Keratinocyte (primary cell): Measurements from ENCODE around the gene APOC1. TPM values are rescaled to one million over a fixed set of nuclear protein-coding genes. Genes with fewer than 3 reads are reported as not detected.
"Not testable (repeated sequence)": the region's sequence is repeated elsewhere in the genome, so short reads cannot be mapped to it uniquely, and the experiment has no call there.

Experiments
- DNase-seq: peaks from one replicate; pipeline ENCODE4 v3.0.0-alpha.2; 2011; ENCODE audit warnings: low read depth, missing footprints, low spot score
- FAIRE-seq: peaks from 2 replicates; lab custom pipeline; 2011; peaks lifted over from hg19 to GRCh38; lab: Jason Lieb, UNC
- H2AFZ ChIP-seq: 2 replicates; pipeline ENCODE4 v1.6.0; 2012; ENCODE audit warnings: low read length, control low read depth, inconsistent platforms; ENCODE audit not compliant: control insufficient read depth
- H3K27ac ChIP-seq: 2 replicates; pipeline ENCODE4 v1.5.1; 2011; ENCODE audit warnings: low read length; ENCODE audit not compliant: control insufficient read depth, insufficient read depth
- H3K27me3 ChIP-seq: 3 replicates; pipeline ENCODE4 v1.6.0; 2011; ENCODE audit warnings: low read length; ENCODE audit not compliant: control insufficient read depth, insufficient read depth; ENCODE audit errors: extremely low read depth
- H3K36me3 ChIP-seq, 2 experiments: 2 replicates in 1 of 2; 3 replicates in 1 of 2; pipeline ENCODE4 v1.5.1; 2011; ENCODE audit warnings: low read length in 2 of 2, mild to moderate bottlenecking in 1 of 2; ENCODE audit not compliant: control insufficient read depth in 2 of 2, insufficient read depth in 2 of 2; ENCODE audit errors: extremely low read depth in 1 of 2
- H3K4me1 ChIP-seq: 3 replicates; pipeline ENCODE4 v1.5.1; 2011; ENCODE audit warnings: low read length; ENCODE audit not compliant: control insufficient read depth, insufficient read depth; ENCODE audit errors: extremely low read depth
- H3K4me2 ChIP-seq: 3 replicates; pipeline ENCODE4 v1.6.0; 2011; ENCODE audit warnings: low read depth, low read length; ENCODE audit not compliant: control insufficient read depth, insufficient read depth; ENCODE audit errors: extremely low read depth
- H3K4me3 ChIP-seq, 3 experiments: fragments of 200-600 bp in 1 of 3; sonication (generic) in 1 of 3; 2 replicates in 2 of 3; 3 replicates in 1 of 3; pipeline ENCODE4 v1.5.1; 2011 to 2016; ENCODE audit warnings: low read length in 3 of 3, mild to moderate bottlenecking in 3 of 3, control low read depth in 2 of 3, inconsistent platforms in 1 of 3, low read depth in 1 of 3, mixed read lengths in 1 of 3, mixed run types in 1 of 3, moderate library complexity in 1 of 3; ENCODE audit not compliant: control insufficient read depth in 2 of 3, insufficient read depth in 2 of 3; ENCODE audit errors: extremely low read depth in 1 of 3
- H3K79me2 ChIP-seq: 2 replicates; pipeline ENCODE4 v1.6.0; 2012; ENCODE audit warnings: low read length; ENCODE audit not compliant: control insufficient read depth, insufficient read depth
- H3K9ac ChIP-seq: 3 replicates; pipeline ENCODE4 v1.6.0; 2011; ENCODE audit warnings: low read length; ENCODE audit not compliant: control insufficient read depth, insufficient read depth; ENCODE audit errors: extremely low read depth
- H3K9me1 ChIP-seq: 3 replicates; pipeline ENCODE4 v1.6.0; 2011; ENCODE audit warnings: low read length; ENCODE audit not compliant: control insufficient read depth, insufficient read depth; ENCODE audit errors: extremely low read depth
- H3K9me3 ChIP-seq: 2 replicates; pipeline ENCODE4 v1.5.1; 2012; ENCODE audit warnings: low read depth, low read length; ENCODE audit not compliant: control insufficient read depth
- H4K20me1 ChIP-seq: 3 replicates; pipeline ENCODE4 v1.6.0; 2011; ENCODE audit warnings: low read length; ENCODE audit not compliant: control insufficient read depth, insufficient read depth; ENCODE audit errors: extremely low read depth
- CTCF ChIP-seq, 3 experiments: IDR thresholded peaks in 1 of 3; conservative IDR thresholded peaks in 1 of 3; optimal IDR thresholded peaks in 1 of 3; 2 replicates in 2 of 3; 3 replicates in 1 of 3; pipeline versions ENCODE3 to v1.5.1; 2011; ENCODE audit warnings: low read length in 3 of 3, mild to moderate bottlenecking in 3 of 3, moderate library complexity in 2 of 3, control low read depth in 1 of 3, inconsistent platforms in 1 of 3; ENCODE audit not compliant: insufficient read depth in 2 of 3; ENCODE audit errors: extremely low read depth in 1 of 3
- EZH2 ChIP-seq: IDR thresholded peaks from one replicate; pipeline ENCODE4 v1.6.1; 2012; ENCODE audit warnings: inconsistent platforms, mild to moderate bottlenecking, low read length, moderate library complexity
- dilution Hi-C: fragments of 300-500 bp; cut with MboI; formaldehyde crosslinking; loops from one replicate; pipeline ENCODE4 v1.7.0; 2020; ENCODE audit warnings: low sequenced_read_pairs; ENCODE audit not compliant: extremely low pct_ligation_motif_present
- polyA plus RNA-seq, 5 experiments: library from polyadenylated mRNA; depleted of rRNA in 3 of 5; stranded (reverse) in 3 of 5; stranded (forward) in 1 of 5; unstranded in 1 of 5; fragments of >200 nt; gene quantifications; 1 replicate in 1 of 5; 2 replicates in 3 of 5; 3 replicates in 1 of 5; pipeline versions ENCODE4 v1.2.1 to v1.2.3, GENCODE V29; 2011 to 2012; ENCODE audit warnings: missing spikeins in 2 of 5, low read depth in 1 of 5, low replicate concordance in 1 of 5

APOC1 gene
- polyA plus RNA-seq, 1 donor (not counting 4 experiments of a cell fraction or from before 2014, with no cell fraction given): 0.79 TPM

- Histone ChIP-seq H3K9me1 (no peaks in the 10 kb centered on the region), H3K9me3 (no peaks in the 10 kb centered on the region), H3K4me3 (no peak overlapping the region), H3K4me1 (no peaks in the 10 kb centered on the region), H3K27ac (no peak overlapping the region), H3K36me3 (peaks cover 13 to 17% of the 10 kb centered on the region in 2 experiments), H4K20me1 (no peaks in the 10 kb centered on the region), H3K4me2 (no peak overlapping the region), H3K27me3 (no peaks in the 10 kb centered on the region), H3K79me2 (no peaks in the 10 kb centered on the region), H2AFZ (no peak overlapping the region), H3K9ac (no peak overlapping the region)
- no peak for DNase-seq
- no peak for TF ChIP-seq CTCF (optimal IDR thresholded peaks at IDR 0.05 in 1 of 3, IDR thresholded peaks at IDR 0.05 in 1 of 3, conservative IDR thresholded peaks at IDR 0.05 in 1 of 3; ENCODE audit: extremely low read depth in 1 of 3, insufficient read depth in 2 of 3, low read length in 3 of 3)
- TF ChIP-seq EZH2: no peak
- dilution Hi-C loops: no loop called here
- no peak for FAIRE-seq
These were observed 32.3 kb upstream of the APOC1 start for GRCh38 chr19:44882063-44882462.

GRCh38 chr19:44882619-44883397, 31.6 kb upstream of the APOC1 start:
- H3K4me2 ChIP-seq, H3K4me1 ChIP-seq, H4K20me1 ChIP-seq, H3K9me3 ChIP-seq, H3K79me2 ChIP-seq, FAIRE-seq, H3K27ac ChIP-seq, H3K9me1 ChIP-seq, dilution Hi-C loops, H3K9ac ChIP-seq, H2AFZ ChIP-seq, H3K27me3 ChIP-seq, H3K4me3 ChIP-seq, DNase-seq: not testable (repeated sequence)
- H3K36me3 ChIP-seq: peaks cover 12 to 13% of the 10 kb centered on the region in 2 experiments
